Measurements from ENCODE around the gene LAMTOR1.
A peak's percentile ranks its signal among the peaks of the same experiment; 100 is the strongest.

The LAMTOR1 gene

GRCh38 chr11:72116019-72116755 lies 13.1 kb upstream of the LAMTOR1 start:
- Histone ChIP-seq H3K27me3 (ENCODE audit: insufficient read depth, low read depth, severe bottlenecking) (no peaks in the 10 kb centered on the region), H3K9me3 (ENCODE audit: severe bottlenecking) (no peaks in the 10 kb centered on the region), H3K36me3 (no peaks in the 10 kb centered on the region), H3K27ac (no peak overlapping the region), H3K4me3 (ENCODE audit: low read depth, low read length) (no peak overlapping the region)
- no peak for DNase-seq
- TF ChIP-seq CTCF (IDR thresholded peaks at IDR 0.05; ENCODE audit: low read depth, low read length) = no peak

- Histone ChIP-seq H3K9me3 (ENCODE audit: severe bottlenecking) (no peaks in the 10 kb centered on the region), H3K27me3 (ENCODE audit: insufficient read depth, low read depth, severe bottlenecking) (no peaks in the 10 kb centered on the region), H3K27ac (no peak overlapping the region), H3K36me3 (0 out of 2 replicates have a peak, but pooled peaks cover 2% of the 10 kb centered on the region), H3K4me3 (ENCODE audit: low read depth, low read length) (no peak overlapping the region)
- DNase-seq = no peak
- TF ChIP-seq CTCF (IDR thresholded peaks at IDR 0.05; ENCODE audit: low read depth, low read length) = no peak
These were observed 11.5 kb upstream of the LAMTOR1 start for GRCh38 chr11:72114570-72114969.

DNA sequence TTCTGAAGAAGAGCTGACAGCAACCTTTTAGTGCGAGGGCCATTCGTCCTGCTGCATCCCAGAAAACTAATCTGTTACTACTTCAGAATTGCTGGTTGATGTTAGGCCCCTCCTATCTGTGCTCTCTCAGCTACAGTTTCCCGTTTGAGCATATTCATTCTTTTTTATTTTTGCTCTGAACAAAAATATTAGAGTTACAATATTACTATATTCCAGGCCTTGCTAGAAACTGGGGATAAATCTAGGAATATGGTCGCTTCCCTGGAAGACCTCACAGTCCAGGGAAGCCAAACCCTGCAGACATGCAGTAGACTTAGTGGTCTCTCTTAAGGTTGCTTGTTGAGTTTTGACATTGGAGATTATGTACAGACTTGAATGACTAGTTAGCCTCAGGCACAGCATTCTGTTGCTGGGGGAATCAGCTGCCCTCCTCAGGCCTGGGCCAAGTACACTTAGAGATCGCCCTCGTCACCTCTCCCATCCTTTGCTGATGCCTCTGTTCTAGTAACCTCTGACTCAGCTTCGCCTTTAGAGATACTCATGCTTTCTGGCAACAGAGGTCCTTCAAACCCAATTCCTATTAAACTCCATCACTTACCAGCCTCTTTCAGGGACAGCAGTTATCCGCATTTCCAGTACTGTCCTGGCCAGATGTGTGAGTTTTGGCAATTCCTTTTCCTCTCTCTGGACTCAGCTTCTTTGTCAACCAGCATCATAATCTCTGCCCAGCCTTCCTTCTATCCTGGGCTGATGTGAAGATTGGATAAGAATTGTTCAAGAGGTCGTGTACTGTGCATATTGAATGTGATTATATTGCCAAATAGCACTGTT lies 10.1 kb upstream of the LAMTOR1 start:
- peak overlapping the region; percentile 77 for H3K4me3 ChIP-seq (ENCODE audit: low read depth, low read length)
- no peaks in the 10 kb centered on the region for H3K27me3 ChIP-seq (ENCODE audit: insufficient read depth, low read depth, severe bottlenecking)
- no peaks in the 10 kb centered on the region for H3K9me3 ChIP-seq (ENCODE audit: severe bottlenecking)
- TF ChIP-seq CTCF (IDR thresholded peaks at IDR 0.05; ENCODE audit: low read depth, low read length) = no peak
- H3K27ac ChIP-seq = peak overlapping the region; percentile 99
- H3K36me3 ChIP-seq = 0 out of 2 replicates have a peak, but pooled peaks cover 2% of the 10 kb centered on the region
- DNase-seq = no peak

DNA sequence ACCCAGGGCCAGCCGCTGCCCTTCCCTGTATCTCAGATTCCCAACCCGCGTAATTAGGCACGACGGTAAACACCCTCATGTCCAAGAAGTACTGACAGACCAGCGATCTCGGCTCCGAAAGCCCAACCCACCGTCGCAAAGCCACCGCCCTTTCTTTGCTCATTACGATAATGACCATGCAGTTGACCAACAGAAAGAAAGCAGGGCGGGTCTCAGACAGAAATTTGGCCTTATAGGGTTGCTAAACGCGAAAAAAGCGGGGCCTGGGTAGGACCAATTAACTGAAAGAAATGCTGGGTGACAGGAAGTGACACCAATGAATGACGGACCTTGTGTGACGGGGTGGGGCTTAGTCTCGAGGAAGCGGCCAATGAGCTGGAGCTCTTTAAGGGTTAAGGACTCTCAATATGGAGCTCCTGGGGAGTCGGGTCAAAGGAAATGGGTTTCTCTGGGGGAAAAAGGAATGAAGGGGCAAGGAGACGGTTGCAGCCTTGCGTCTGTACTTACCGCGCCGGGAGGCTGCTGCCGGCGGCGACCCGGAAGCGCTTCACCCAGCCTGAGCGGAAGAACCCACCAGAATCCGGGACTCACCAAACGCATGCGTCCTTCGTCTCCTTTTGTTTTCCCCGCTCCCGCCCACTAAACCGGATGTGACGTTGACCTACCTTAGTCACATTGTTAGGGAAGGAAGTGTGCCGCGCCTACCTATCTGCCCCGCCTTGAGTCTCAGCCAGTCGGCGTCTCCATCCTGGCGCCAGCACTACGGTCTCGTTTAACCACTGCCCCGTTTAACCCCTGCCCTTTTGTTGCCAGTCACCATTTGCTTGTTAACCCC lies 9.3 kb upstream of the LAMTOR1 start, which contains the start of gene ANAPC15:
Gene ANAPC15, minus strand, starts transcription at position 553 of the 835 bp plus-strand sequence. CDS start 1,419 bp downstream, outside the sequence.
- H3K27ac ChIP-seq = peak within 1 kb of the TSS; percentile 99
- H3K9me3 ChIP-seq (ENCODE audit: severe bottlenecking) = no peaks in the 10 kb centered on the region
- peak; percentile 98 for DNase-seq
- H3K27me3 ChIP-seq (ENCODE audit: insufficient read depth, low read depth, severe bottlenecking) = no peaks in the 10 kb centered on the region
- peak within 1 kb of the TSS; percentile 77 for H3K4me3 ChIP-seq (ENCODE audit: low read depth, low read length)
- no peak for TF ChIP-seq CTCF (IDR thresholded peaks at IDR 0.05; ENCODE audit: low read depth, low read length)
- H3K36me3 ChIP-seq = 0 out of 2 replicates have a peak, but pooled peaks cover 2% of the 10 kb centered on the region

DNA sequence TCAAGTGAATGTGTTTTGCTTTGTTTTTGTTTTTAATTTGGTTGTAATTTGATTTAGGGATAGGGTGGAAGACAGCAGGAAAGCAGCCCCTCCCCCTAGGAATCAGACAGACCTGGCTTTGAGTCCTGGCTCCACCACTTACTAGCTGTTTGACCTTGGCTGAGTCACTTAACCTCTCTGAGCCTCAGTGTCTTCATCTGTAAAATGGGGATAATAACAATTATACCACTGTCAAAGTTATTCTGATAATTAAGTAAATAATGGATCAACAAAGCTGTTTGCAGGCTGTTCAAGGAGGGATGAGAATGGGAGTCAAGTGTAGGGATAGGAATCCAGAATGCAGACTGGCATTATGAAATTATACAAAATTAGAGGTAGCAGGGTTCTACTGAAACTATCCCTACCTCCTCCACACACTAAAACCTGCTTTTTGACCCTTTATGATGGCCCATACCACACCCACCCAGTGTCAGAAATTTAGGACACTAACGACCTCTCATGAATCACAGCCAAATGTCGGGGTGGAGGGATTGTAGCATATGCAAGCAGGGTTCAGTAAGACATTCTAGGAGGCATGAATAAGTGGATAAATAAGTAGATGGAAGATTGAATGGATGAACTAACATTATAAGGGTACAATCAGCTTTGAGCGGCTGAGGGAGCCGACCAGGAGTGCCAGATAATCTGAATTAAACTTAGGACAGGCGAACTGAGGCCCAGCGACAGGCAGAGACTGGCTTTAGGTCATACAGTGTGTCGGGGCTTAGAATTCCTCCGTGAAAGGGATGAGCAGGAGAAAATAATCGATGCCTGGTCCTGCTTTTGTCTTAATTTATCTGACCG lies 8.4 kb upstream of the LAMTOR1 start:
- TF ChIP-seq CTCF (IDR thresholded peaks at IDR 0.05; ENCODE audit: low read depth, low read length) = no peak
- Histone ChIP-seq H3K4me3 (ENCODE audit: low read depth, low read length) (peak overlapping the region; percentile 77), H3K9me3 (ENCODE audit: severe bottlenecking) (no peaks in the 10 kb centered on the region), H3K27ac (peak overlapping the region; percentile 99), H3K27me3 (ENCODE audit: insufficient read depth, low read depth, severe bottlenecking) (no peaks in the 10 kb centered on the region), H3K36me3 (0 out of 2 replicates have a peak, but pooled peaks cover 2% of the 10 kb centered on the region)
- DNase-seq = no peak

Data from WERI-Rb-1 (cell line).